Astrocyte of the cerebellum (primary cell): ENCODE measurements around the gene JMJD1C.

Experiments used
- DNase-seq: peaks from one replicate; pipeline ENCODE4 v3.0.0-alpha.2; 2011; ENCODE audit warnings: low read depth
- H3K4me3 ChIP-seq: 2 replicates; pipeline ENCODE4 v1.5.1; 2011; ENCODE audit warnings: mild to moderate bottlenecking, low read depth, low read length, moderate library complexity
- in situ Hi-C: cut with HindIII; loops from 2 replicates; pipeline ENCODE4 v1.10.0; 2017; ENCODE audit warnings: low sequenced_read_pairs
- TF ChIP-seq, protein P1 (sequence below): IDR thresholded peaks from 2 replicates; pipeline ENCODE4 v1.5.1; 2012; ENCODE audit warnings: low read length, low read depth, moderate library complexity, mild to moderate bottlenecking; ENCODE audit errors: missing control alignments

Gene JMJD1C

DNA sequence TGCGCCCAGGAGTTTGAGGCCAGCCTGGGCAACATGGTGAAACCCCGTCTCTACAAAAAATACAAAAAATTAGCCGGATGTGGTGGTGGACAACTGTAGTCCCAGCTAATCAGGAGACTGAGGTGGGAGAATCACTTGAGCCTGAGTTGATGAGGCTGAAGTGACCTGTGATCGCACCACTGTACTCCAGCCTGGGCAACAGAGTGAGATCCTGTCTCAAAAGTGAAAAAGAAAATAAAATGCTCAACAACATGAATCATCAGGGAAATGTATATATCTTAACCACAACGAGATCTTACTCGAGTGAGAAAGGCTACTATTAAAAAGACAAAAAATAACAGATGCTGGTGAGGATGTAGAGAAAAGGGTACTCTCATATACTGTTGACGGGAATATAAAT lies 72.7 kb downstream of the JMJD1C start:
- no peak for DNase-seq
- no peak overlapping the region for H3K4me3 ChIP-seq
- TF ChIP-seq, protein P1, sequence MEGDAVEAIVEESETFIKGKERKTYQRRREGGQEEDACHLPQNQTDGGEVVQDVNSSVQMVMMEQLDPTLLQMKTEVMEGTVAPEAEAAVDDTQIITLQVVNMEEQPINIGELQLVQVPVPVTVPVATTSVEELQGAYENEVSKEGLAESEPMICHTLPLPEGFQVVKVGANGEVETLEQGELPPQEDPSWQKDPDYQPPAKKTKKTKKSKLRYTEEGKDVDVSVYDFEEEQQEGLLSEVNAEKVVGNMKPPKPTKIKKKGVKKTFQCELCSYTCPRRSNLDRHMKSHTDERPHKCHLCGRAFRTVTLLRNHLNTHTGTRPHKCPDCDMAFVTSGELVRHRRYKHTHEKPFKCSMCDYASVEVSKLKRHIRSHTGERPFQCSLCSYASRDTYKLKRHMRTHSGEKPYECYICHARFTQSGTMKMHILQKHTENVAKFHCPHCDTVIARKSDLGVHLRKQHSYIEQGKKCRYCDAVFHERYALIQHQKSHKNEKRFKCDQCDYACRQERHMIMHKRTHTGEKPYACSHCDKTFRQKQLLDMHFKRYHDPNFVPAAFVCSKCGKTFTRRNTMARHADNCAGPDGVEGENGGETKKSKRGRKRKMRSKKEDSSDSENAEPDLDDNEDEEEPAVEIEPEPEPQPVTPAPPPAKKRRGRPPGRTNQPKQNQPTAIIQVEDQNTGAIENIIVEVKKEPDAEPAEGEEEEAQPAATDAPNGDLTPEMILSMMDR = no peak
- in situ Hi-C loops = no loop called here

DNA sequence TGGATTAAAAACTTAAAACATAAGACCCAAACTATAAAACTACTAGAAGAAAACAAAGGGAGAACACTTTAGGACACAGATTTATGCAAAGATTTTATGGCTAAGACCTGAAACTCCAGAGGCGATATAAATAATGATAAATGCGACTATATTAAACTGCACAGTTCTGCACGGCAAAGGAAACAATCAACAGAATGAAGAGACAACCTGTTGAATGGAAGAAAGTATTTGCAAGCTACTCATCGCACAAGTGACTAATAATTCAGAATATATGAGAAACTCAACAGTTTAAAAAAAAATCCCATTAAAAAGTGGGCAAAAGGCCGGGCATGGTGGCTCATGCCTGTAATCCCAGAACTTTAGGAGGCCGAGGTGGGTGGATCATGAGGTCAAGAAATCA lies 73.6 kb downstream of the JMJD1C start:
- in situ Hi-C loops = no loop called here
- TF ChIP-seq, protein P1 = no peak
- no peak overlapping the region for H3K4me3 ChIP-seq
- no peak for DNase-seq

DNA sequence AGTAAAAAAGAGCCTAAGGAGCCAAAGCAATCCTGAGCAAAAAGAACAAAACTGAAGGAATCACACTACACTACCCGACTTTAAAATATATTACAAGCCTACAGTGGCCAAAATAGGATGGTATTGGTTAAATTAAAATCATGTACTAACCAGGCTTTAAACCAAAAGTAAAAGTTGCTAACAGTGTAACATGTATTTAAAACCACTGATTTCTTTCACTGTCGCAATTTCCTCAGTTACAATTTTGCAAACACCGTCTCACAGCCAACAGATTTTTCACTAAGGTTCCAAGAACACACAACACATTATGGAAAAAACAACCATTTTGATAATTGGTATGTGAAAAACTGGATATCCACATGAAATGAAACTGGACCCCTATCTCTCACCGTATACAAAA lies 74.0 kb downstream of the JMJD1C start:
- DNase-seq = no peak
- H3K4me3 ChIP-seq = no peak overlapping the region
- in situ Hi-C loops = no loop called here
- TF ChIP-seq, protein P1 = no peak

DNA sequence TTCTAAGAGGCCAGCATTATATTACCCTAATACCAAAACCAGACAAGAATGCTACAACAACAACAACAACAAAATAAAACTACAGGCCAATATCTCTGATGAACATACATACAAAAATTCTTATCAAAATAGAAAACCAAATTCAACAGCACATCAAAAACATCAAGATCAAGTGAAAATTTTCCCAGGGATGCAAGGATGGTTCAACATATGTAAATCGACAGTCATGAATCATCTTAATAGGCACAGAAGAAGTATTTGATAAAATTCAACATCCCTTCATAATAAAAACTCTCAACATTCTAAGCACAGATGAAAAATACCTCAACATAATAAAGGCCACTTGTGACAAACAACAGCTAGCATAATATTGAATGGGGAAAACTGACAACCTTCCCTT lies 75.3 kb downstream of the JMJD1C start:
- H3K4me3 ChIP-seq = no peak overlapping the region
- TF ChIP-seq, protein P1 = no peak
- DNase-seq = no peak
- in situ Hi-C loops = no loop called here

DNA sequence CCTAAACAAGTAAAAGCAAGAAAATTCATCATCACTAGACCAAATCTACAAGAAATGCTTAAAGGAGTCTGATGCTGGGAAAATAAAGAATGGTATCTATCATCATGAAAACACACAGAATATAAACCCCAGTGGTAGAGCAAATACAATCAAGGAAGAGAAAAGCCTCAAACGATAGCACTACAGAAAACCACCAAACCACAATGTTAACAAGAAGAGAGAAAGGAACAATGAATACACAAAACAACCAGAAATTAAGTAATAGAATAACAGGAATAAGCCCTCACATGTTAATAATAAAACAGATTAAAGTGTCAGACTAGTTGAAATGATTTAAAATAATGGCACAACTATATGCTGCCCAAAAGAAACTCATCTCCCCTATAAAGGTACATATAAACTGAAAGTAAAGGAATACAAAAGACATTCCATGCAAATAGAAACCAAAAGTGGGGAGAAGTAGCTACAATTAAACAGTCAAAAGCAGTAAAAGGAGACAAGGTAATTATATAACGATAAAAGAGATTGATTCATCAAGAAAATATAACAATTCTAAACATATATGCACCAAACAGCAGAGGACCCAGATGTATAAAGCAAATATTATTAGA lies 77.3 kb downstream of the JMJD1C start:
- H3K4me3 ChIP-seq = no peak overlapping the region
- peak; percentile 35 for DNase-seq
- TF ChIP-seq, protein P1 = no peak
- in situ Hi-C loops = no loop called here

DNA sequence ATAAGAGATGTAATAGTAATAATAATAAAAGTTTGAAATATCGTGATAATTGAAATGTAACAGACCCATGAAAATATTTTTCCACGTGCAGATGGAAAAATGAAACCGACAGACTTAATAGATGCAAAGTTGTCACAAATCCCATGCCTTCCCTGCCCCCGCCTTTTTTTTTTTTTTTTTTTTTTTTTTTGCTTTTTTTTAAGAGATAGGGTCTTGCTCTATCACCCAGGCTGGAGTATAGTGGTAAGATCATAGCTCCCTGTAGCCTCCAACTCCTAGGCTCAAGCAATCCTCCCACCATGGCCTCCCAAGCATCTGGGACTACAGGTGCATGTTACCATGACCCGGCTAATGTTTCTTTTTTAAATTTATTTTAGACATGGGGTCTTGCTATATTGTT lies 80.5 kb downstream of the JMJD1C start:
- in situ Hi-C loops = no loop called here
- TF ChIP-seq, protein P1 = no peak
- no peak for DNase-seq
- H3K4me3 ChIP-seq = no peak overlapping the region

DNA sequence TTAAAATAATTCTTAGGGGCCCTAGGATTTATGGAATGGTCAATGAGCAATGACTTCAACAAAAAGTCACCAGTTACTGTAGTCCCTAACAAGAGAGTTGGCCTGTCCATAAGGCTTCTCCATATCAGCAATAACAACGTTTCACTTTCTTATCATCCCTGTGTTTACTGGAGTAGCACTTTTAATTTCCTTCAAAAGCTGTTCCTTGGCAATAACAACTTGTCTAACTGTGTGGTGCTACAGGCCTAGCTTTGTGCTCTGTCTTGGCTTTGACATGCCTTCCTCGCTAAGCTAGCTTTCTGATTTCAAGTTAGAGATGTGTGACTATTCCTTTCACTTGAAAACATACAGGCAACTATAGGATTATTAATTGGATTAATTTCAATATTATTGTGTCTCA lies 81.1 kb downstream of the JMJD1C start:
- in situ Hi-C loops = no loop called here
- TF ChIP-seq, protein P1 = no peak
- no peak overlapping the region for H3K4me3 ChIP-seq
- DNase-seq = no peak
